Upper lobe of right lung (tissue), 1 donor: Measurements from ENCODE around the gene TYK2. TPM values are rescaled to one million over a fixed set of nuclear protein-coding genes. Genes with fewer than 3 reads are reported as not detected.
A peak's percentile ranks its signal among the peaks of the same experiment; 100 is the strongest.

Source experiments
- ATAC-seq: fragments of 200-7000 bp; cut with Tn5 transposase; one replicate; pipeline ENCODE4 v1.9.1; 2020; ENCODE audit warnings: mild to moderate bottlenecking, moderate library complexity
- DNase-seq: peaks from one replicate; pipeline ENCODE4 v3.0.0-alpha.2; 2020
- H3K27ac ChIP-seq: fragments of 200-600 bp; one replicate; pipeline ENCODE4 v1.8.0; 2022
- H3K27me3 ChIP-seq: fragments of 200-600 bp; one replicate; pipeline ENCODE4 v1.8.0; 2022; ENCODE audit warnings: mild to moderate bottlenecking
- H3K36me3 ChIP-seq: fragments of 200-600 bp; one replicate; pipeline ENCODE4 v1.8.0; 2022
- H3K4me1 ChIP-seq: fragments of 200-600 bp; one replicate; pipeline ENCODE4 v1.8.0; 2022
- H3K4me3 ChIP-seq: fragments of 200-600 bp; one replicate; pipeline ENCODE4 v1.8.0; 2022; ENCODE audit warnings: mild to moderate bottlenecking
- H3K9me3 ChIP-seq: fragments of 200-600 bp; one replicate; pipeline ENCODE4 v1.8.0; 2022
- CTCF ChIP-seq: fragments of 200-600 bp; IDR thresholded peaks from one replicate; pipeline ENCODE4 v1.8.0; 2022; ENCODE audit warnings: antibody characterized with exemption
- intact Hi-C: fragments of 100-400 bp; cut with DNase I; formaldehyde crosslinking; loops from one replicate; pipeline ENCODE4 v1.11.0; 2022
- total RNA-seq: library from RNA; stranded (reverse); fragmentation: NEBNext Ultra II Directional; extraction: Animal tissue kit (Norgen Biotek cat#: 25700); gene quantifications from one replicate; pipeline ENCODE4 v1.2.1, GENCODE V29; 2021
- donor health status: DM: no; HTN: yes; CAD: no; lungs with severe emphysema.

Gene TYK2
- total RNA-seq, 1 donor from 2014 or later, result 140 TPM

- ATAC-seq (no peak), DNase-seq (no peak)
- no peak for TF ChIP-seq CTCF
- Histone ChIP-seq H3K36me3 (peaks cover 39% of the 10 kb centered on the region), H3K9me3 (no peaks in the 10 kb centered on the region), H3K27me3 (no peaks in the 10 kb centered on the region), H3K4me1 (peaks cover 8% of the 10 kb centered on the region), H3K27ac (peak overlapping the region; percentile 58), H3K4me3 (peak overlapping the region; percentile 87)
- intact Hi-C loops, result no loop called here
These were observed 63.9 kb downstream of the TYK2 start for GRCh38 chr19:10316229-10317044.

GRCh38 chr19:10315335-10316214 is 64.8 kb downstream of the TYK2 start, which contains the start of gene FDX2:
TSS of gene FDX2 (minus strand) at chr19:10316015. CDS start at chr19:10315996, 19 bp downstream.
- Histone ChIP-seq H3K9me3 (no peaks in the 10 kb centered on the region), H3K4me3 (peak within 1 kb of the TSS; percentile 87), H3K27ac (peak within 1 kb of the TSS; percentile 58), H3K36me3 (peaks cover 30% of the 10 kb centered on the region), H3K27me3 (no peaks in the 10 kb centered on the region), H3K4me1 (peaks cover 8% of the 10 kb centered on the region)
- no peak for TF ChIP-seq CTCF
- intact Hi-C loops, result no loop called here
- DNase-seq (peak; percentile 95), ATAC-seq (peak; percentile 91)

GRCh38 chr19:10309423-10309822 is 70.9 kb downstream of the TYK2 start, which contains the start of gene ZGLP1:
TSS of gene ZGLP1 (minus strand) at chr19:10309815.
- no peaks in the 10 kb centered on the region for H3K36me3 ChIP-seq
- no peak for ATAC-seq
- intact Hi-C loops, result no loop called here
- TF ChIP-seq CTCF, result no peak
- H3K4me3 ChIP-seq, result no peak within 1 kb of the TSS
- H3K4me1 ChIP-seq, result no peaks in the 10 kb centered on the region
- no peak within 1 kb of the TSS for H3K27ac ChIP-seq
- H3K9me3 ChIP-seq, result no peaks in the 10 kb centered on the region
- no peaks in the 10 kb centered on the region for H3K27me3 ChIP-seq
- DNase-seq, result no peak

- H3K4me1 ChIP-seq, result no peaks in the 10 kb centered on the region
- no peaks in the 10 kb centered on the region for H3K27me3 ChIP-seq
- no peak overlapping the region for H3K4me3 ChIP-seq
These were observed 74.0 kb downstream of the TYK2 start for GRCh38 chr19:10306327-10306726.

More at GRCh38 chr19:10306327-10306726, 74.0 kb downstream of the TYK2 start:
- Histone ChIP-seq H3K27ac (no peak overlapping the region), H3K9me3 (no peaks in the 10 kb centered on the region), H3K36me3 (no peaks in the 10 kb centered on the region)
- intact Hi-C loops, result no loop called here
- no peak for TF ChIP-seq CTCF
- ATAC-seq (no peak), DNase-seq (no peak)
